Measurements from ENCODE around the gene CFAP20DC.
"Not testable (repeated sequence)": the region's sequence is repeated elsewhere in the genome, so short reads cannot be mapped to it uniquely, and the experiment has no call there.

Gene CFAP20DC

DNA sequence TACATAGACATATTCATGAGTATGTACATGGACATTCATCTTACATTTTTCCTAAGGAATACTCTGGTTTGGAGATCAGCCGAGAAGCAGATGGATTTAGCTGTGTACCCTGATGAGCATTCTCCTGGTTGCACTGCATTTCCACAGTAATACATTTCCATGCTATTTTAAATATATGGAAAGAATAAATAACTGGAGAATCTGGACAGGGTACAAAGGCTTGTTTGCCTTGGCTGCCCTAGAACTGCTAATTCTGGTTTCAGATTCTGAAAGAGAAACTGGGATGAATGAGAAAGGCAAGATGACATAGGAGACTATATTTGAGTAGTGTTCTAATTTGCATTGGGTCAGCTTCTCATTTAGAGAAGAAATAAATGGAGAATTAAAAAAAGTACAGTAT lies 192.4 kb downstream of the CFAP20DC start:
- no peak for DNase-seq (ENCODE audit: low spot score)
- TF ChIP-seq, protein P1, sequence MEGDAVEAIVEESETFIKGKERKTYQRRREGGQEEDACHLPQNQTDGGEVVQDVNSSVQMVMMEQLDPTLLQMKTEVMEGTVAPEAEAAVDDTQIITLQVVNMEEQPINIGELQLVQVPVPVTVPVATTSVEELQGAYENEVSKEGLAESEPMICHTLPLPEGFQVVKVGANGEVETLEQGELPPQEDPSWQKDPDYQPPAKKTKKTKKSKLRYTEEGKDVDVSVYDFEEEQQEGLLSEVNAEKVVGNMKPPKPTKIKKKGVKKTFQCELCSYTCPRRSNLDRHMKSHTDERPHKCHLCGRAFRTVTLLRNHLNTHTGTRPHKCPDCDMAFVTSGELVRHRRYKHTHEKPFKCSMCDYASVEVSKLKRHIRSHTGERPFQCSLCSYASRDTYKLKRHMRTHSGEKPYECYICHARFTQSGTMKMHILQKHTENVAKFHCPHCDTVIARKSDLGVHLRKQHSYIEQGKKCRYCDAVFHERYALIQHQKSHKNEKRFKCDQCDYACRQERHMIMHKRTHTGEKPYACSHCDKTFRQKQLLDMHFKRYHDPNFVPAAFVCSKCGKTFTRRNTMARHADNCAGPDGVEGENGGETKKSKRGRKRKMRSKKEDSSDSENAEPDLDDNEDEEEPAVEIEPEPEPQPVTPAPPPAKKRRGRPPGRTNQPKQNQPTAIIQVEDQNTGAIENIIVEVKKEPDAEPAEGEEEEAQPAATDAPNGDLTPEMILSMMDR (IDR thresholded peaks at IDR 0.05; ENCODE audit: extremely low read depth, missing control alignments) = no peak

DNA sequence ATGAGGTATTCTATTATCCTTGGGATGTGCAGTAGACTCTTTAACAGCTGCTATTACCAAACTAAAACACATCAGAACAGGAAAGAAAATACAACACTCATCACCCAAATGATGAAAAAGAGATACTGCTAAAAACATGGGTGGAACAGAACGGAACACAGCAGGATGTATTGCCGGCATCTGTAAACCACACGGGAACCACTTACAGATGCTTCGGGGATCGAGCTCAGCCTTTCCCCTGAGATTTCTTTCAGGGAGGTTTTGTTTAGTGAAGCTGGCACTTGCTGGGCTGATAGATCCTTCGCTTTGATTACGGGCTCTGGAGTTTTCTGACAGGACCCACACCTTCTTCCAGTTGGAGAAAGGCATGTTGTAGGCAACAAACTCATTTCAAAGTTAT lies 201.0 kb downstream of the CFAP20DC start:
- no peak for DNase-seq (ENCODE audit: low spot score)
- TF ChIP-seq, protein P1 (IDR thresholded peaks at IDR 0.05; ENCODE audit: extremely low read depth, missing control alignments) = no peak

GRCh38 chr3:58842050-58842747 lies 207.6 kb downstream of the CFAP20DC start:
- DNase-seq (ENCODE audit: low spot score) = not testable (repeated sequence)

- DNase-seq (ENCODE audit: low spot score) = no peak
- TF ChIP-seq, protein P1 (IDR thresholded peaks at IDR 0.05; ENCODE audit: extremely low read depth, missing control alignments) = no peak
These were observed 208.9 kb downstream of the CFAP20DC start for GRCh38 chr3:58840949-58841348.

DNA sequence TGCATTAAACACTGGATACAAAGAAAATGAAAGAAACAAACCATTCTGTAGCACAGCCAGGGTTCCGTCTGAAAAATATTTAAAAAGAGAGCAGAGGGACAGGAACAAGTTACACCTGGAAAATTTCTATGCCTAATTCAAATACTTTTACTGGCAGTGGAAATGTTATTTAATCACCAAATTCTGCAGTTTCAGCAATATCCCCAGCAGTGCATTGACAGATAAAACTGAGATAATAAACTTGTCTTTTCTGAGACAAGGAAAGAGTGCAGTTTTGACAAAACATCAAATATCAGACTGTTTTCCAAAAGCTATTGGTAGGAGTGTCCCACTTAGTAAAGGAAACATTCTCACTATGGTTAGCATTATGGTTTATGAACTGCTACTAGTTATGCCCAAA lies 209.9 kb downstream of the CFAP20DC start:
- TF ChIP-seq, protein P1 (IDR thresholded peaks at IDR 0.05; ENCODE audit: extremely low read depth, missing control alignments) = no peak
- no peak for DNase-seq (ENCODE audit: low spot score)

- TF ChIP-seq, protein P1 (IDR thresholded peaks at IDR 0.05; ENCODE audit: extremely low read depth, missing control alignments) = no peak
- no peak for DNase-seq (ENCODE audit: low spot score)
These were observed 210.6 kb downstream of the CFAP20DC start for GRCh38 chr3:58839187-58839586.

- TF ChIP-seq, protein P1 (IDR thresholded peaks at IDR 0.05; ENCODE audit: extremely low read depth, missing control alignments) = no peak
- no peak for DNase-seq (ENCODE audit: low spot score)
These were observed 212.0 kb downstream of the CFAP20DC start for GRCh38 chr3:58837856-58838255.

Data from GM20000 (cell line).